AG04450 (cell line): ENCODE results near the gene BSND. TPM values are rescaled to one million over a fixed set of nuclear protein-coding genes. Genes with fewer than 3 reads are reported as not detected.

ENCODE experiments used
- CTCF ChIA-PET: fragments of 300-600, 350-600 bp; formaldehyde crosslinking; extraction: SDS; loops from one replicate; lab custom pipeline; 2022; ENCODE audit warnings: antibody characterized with exemption, inconsistent platforms; lab: Charles Lee
- POLR2A ChIA-PET: fragments of 350-600 bp; formaldehyde crosslinking; extraction: SDS; loops from one replicate; lab custom pipeline; 2021; ENCODE audit warnings: antibody characterized with exemption, inconsistent platforms; lab: Yijun Ruan, JAX
- DNase-seq: peaks from one replicate; pipeline ENCODE4 v3.0.0-alpha.2; 2011; ENCODE audit warnings: low read depth, low spot score
- H3K27ac ChIP-seq: one replicate; pipeline ENCODE4 v1.5.1; 2012; ENCODE audit warnings: low read depth, low read length, control low read depth
- H3K27me3 ChIP-seq: one replicate; pipeline ENCODE4 v1.6.0; 2012; ENCODE audit warnings: low read length; ENCODE audit not compliant: control insufficient read depth, insufficient read depth
- H3K4me3 ChIP-seq: 2 replicates; pipeline ENCODE4 v1.5.1; 2011; ENCODE audit warnings: mild to moderate bottlenecking, low read depth, low read length, control low read depth
- H3K9me3 ChIP-seq: 2 replicates; pipeline ENCODE4 v1.5.1; 2012; ENCODE audit warnings: low read length; ENCODE audit not compliant: control insufficient read depth, insufficient read depth
- polyA plus RNA-seq: library from polyadenylated mRNA; depleted of rRNA; stranded (reverse); fragments of >200 nt; gene quantifications from 2 replicates; pipeline ENCODE4 v1.2.3, GENCODE V29; 2011
- TF ChIP-seq, protein P1 (sequence below): IDR thresholded peaks from 2 replicates; pipeline ENCODE4 v1.5.1; 2011; ENCODE audit warnings: low read depth, low read length, control low read depth, inconsistent platforms

The BSND gene
- polyA plus RNA-seq, 1 experiment = not detected

GRCh38 chr1:54951810-54952226 is 46.9 kb upstream of the BSND start:
- Histone ChIP-seq H3K9me3 (no peaks in the 10 kb centered on the region; the same call in 1 of the 2 replicates), H3K27ac (no peak overlapping the region), H3K4me3 (no peak overlapping the region), H3K27me3 (no peaks in the 10 kb centered on the region)
- CTCF ChIA-PET = interaction anchor here (1.3 to 14.7 kb wide), 8 partner anchors 7 to 66 kb away, joined by 4 to 360 read pairs (median 12); partner anchors contain the start of gene BSND
- no peak for DNase-seq
- TF ChIP-seq, protein P1, sequence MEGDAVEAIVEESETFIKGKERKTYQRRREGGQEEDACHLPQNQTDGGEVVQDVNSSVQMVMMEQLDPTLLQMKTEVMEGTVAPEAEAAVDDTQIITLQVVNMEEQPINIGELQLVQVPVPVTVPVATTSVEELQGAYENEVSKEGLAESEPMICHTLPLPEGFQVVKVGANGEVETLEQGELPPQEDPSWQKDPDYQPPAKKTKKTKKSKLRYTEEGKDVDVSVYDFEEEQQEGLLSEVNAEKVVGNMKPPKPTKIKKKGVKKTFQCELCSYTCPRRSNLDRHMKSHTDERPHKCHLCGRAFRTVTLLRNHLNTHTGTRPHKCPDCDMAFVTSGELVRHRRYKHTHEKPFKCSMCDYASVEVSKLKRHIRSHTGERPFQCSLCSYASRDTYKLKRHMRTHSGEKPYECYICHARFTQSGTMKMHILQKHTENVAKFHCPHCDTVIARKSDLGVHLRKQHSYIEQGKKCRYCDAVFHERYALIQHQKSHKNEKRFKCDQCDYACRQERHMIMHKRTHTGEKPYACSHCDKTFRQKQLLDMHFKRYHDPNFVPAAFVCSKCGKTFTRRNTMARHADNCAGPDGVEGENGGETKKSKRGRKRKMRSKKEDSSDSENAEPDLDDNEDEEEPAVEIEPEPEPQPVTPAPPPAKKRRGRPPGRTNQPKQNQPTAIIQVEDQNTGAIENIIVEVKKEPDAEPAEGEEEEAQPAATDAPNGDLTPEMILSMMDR = no peak
- POLR2A ChIA-PET = no interaction called here

DNA sequence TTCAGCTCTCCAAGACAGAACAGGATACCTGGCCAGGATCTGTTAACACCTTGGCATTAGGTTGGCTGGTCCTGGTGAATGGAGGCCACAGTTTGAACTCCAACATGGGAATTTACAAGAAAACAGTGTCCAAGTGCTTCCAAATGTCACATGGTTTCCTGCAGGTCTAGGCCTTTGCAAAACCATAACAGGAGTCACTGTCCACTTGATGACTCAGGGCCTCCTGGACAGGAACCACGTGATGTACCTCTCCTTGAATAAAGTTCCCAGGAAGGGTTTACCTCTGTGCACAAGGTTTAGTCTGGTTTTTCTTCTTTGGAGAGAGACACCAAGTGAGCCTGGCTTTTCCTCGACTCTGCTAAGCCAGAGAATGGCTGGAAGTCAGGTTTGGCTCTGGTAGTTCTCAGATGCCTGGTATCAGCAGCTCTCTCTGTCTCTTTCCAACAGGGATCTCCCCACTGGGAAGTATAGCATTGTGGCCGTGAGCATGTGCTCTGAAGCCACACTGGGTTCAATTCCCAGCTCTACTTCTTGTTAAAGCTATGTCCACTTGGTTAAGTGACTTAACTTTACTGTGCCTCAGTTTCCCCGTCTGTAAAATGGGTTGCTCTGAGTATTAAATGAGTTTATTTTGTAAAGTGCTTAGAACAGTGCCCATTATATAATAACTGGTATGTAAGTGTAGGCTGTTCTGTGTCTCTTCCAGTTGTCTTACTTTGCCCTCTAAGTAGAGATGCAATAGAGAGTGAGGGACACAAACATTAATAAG is 45.6 kb upstream of the BSND start:
- H3K27me3 ChIP-seq = no peaks in the 10 kb centered on the region
- no peak for DNase-seq
- ChIA-PET CTCF (interaction anchor here (1.0 to 14.7 kb wide), 3 partner anchors 8 to 65 kb away, joined by 6 to 360 read pairs (median 223); partner anchors contain the start of gene BSND), POLR2A (interaction anchor here (0.6 kb wide), 1 partner anchor 10 kb away, joined by 3 read pairs; no protein-coding TSS in a partner anchor)
- H3K4me3 ChIP-seq = no peak overlapping the region
- H3K27ac ChIP-seq = no peak overlapping the region
- TF ChIP-seq, protein P1 = no peak
- H3K9me3 ChIP-seq = peaks cover 3% of the 10 kb centered on the region

- DNase-seq = no peak
- no peak overlapping the region for H3K27ac ChIP-seq
- H3K27me3 ChIP-seq = no peaks in the 10 kb centered on the region
- TF ChIP-seq, protein P1 = no peak
- H3K9me3 ChIP-seq = peaks cover 3% of the 10 kb centered on the region
- CTCF ChIA-PET = interaction anchor here (1.0 to 14.7 kb wide), 3 partner anchors 9 to 64 kb away, joined by 6 to 360 read pairs (median 223); partner anchors contain the start of gene BSND
- no peak overlapping the region for H3K4me3 ChIP-seq
- POLR2A ChIA-PET = interaction anchor here (0.6 kb wide), 1 partner anchor 11 kb away, joined by 3 read pairs; no protein-coding TSS in a partner anchor
Observed at GRCh38 chr1:54953846-54954245, 44.9 kb upstream of the BSND start.

GRCh38 chr1:54955359-54955758 is 43.4 kb upstream of the BSND start:
- TF ChIP-seq, protein P1 = no peak
- Histone ChIP-seq H3K9me3 (peaks cover 8% of the 10 kb centered on the region), H3K27ac (no peak overlapping the region), H3K27me3 (no peaks in the 10 kb centered on the region), H3K4me3 (no peak overlapping the region)
- POLR2A ChIA-PET = interaction anchor here (0.6 kb wide), 1 partner anchor 34 kb away, joined by 3 read pairs; no protein-coding TSS in a partner anchor
- CTCF ChIA-PET = interaction anchor here (3.1 kb wide), 1 partner anchor 67 kb away, joined by 14 read pairs; no protein-coding TSS in a partner anchor
- DNase-seq = no peak
